Measurements from ENCODE around the gene EML2.
"Not testable (repeated sequence)": the region's sequence is repeated elsewhere in the genome, so short reads cannot be mapped to it uniquely, and the experiment has no call there.

The EML2 gene

GRCh38 chr19:45646345-45646698, 7.1 kb upstream of the EML2 start:
- peak in 2 of 14 donors; percentile 49 to 63 for DNase-seq

- DNase-seq = peak; percentile 35 to 96 (median 84)
Observed at GRCh38 chr19:45645631-45646344, 6.6 kb upstream of the EML2 start.

- peak in 9 of 14 donors; percentile 84 to 95 (median 92) for DNase-seq
Observed at GRCh38 chr19:45645068-45645630, 6.0 kb upstream of the EML2 start.

GRCh38 chr19:45643927-45644771, 5.0 kb upstream of the EML2 start:
- peak in 9 of 14 donors; percentile 12 to 60 (median 35) for DNase-seq

- peak in 13 of 14 donors; percentile 36 to 90 (median 77) for DNase-seq
Observed at GRCh38 chr19:45643024-45643926, 4.1 kb upstream of the EML2 start.

- DNase-seq = peak in 4 of 14 donors; percentile 4 to 25 (median 12)
Observed at GRCh38 chr19:45641274-45642105, 2.3 kb upstream of the EML2 start.

- no peak for DNase-seq
Observed at GRCh38 chr19:45640849-45641273, 1.7 kb upstream of the EML2 start.

- no peak for DNase-seq
Observed at GRCh38 chr19:45637890-45638667, 1.1 kb downstream of the EML2 start.

- DNase-seq = no peak
Observed at GRCh38 chr19:45636902-45637301, 2.3 kb downstream of the EML2 start.

- DNase-seq = no peak
Observed at GRCh38 chr19:45636275-45636674, 2.9 kb downstream of the EML2 start.

- peak in 3 of 14 donors; percentile 5 to 45 (median 14) for DNase-seq
Observed at GRCh38 chr19:45632468-45633196, 6.6 kb downstream of the EML2 start.

- no peak for DNase-seq
Observed at GRCh38 chr19:45630463-45630862, 8.7 kb downstream of the EML2 start.

GRCh38 chr19:45629704-45630103, 9.5 kb downstream of the EML2 start:
- no peak for DNase-seq

- not testable (repeated sequence) for DNase-seq
Observed at GRCh38 chr19:45628219-45628618, 11.0 kb downstream of the EML2 start.

- no peak for DNase-seq
Observed at GRCh38 chr19:45623984-45624383, 15.2 kb downstream of the EML2 start.

GRCh38 chr19:45621976-45622503, 17.2 kb downstream of the EML2 start:
- no peak for DNase-seq

GRCh38 chr19:45621389-45621788, 17.8 kb downstream of the EML2 start:
- DNase-seq = no peak

- DNase-seq = no peak
Observed at GRCh38 chr19:45616704-45617017, 22.5 kb downstream of the EML2 start.
